Measurements from ENCODE around the gene ITGB5.

Gene ITGB5

GRCh38 chr3:124814620-124815421 is 72.3 kb downstream of the ITGB5 start:
- H3K9me3 ChIP-seq (ENCODE audit: insufficient read depth, low read length): no peaks in the 10 kb centered on the region
- no peaks in the 10 kb centered on the region for H3K79me2 ChIP-seq (ENCODE audit: low read length)
- no peak overlapping the region for H2AFZ ChIP-seq (ENCODE audit: low read depth, low read length)
- peaks cover 22% of the 10 kb centered on the region for H3K27me3 ChIP-seq (ENCODE audit: low read depth, low read length)
- H3K36me3 ChIP-seq (replicated peaks; ENCODE audit: low read depth, low read length): no peaks in the 10 kb centered on the region
- H3K9ac ChIP-seq (ENCODE audit: low read length): no peak overlapping the region
- no peaks in the 10 kb centered on the region for H4K20me1 ChIP-seq (ENCODE audit: insufficient read depth, low read length)
- TF ChIP-seq CTCF (IDR thresholded peaks at IDR 0.05; ENCODE audit: low read depth, low read length): no peak
- TF ChIP-seq EZH2phosphoT487 (IDR thresholded peaks at IDR 0.05; ENCODE audit: low read depth): no peak
- H3K27ac ChIP-seq (ENCODE audit: low read length): no peak overlapping the region
- H3K4me1 ChIP-seq (ENCODE audit: low read length): no peaks in the 10 kb centered on the region
- no peak overlapping the region for H3K4me3 ChIP-seq (ENCODE audit: low read length)
- H3K4me2 ChIP-seq (ENCODE audit: low read length): no peak overlapping the region

DNA sequence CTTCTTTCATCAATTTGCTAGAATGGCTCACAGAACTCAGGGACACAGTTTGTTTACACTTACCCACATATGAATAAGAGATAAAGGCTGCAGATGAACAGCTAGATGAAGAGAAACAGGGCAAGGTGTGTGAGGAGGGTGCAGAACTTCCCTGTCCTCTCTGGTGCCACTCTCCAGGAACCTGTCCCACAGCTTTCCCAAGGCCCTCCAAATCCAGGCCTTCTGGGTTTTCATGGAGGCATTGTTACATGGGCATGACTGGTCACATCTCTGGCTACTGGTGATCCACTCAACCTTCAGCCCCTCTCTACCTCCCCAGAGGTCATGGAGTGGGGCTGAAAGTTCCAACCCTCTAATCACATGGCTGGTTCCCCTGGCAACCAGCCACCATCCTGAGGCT is 73.6 kb downstream of the ITGB5 start:
- Histone ChIP-seq H3K4me3 (ENCODE audit: low read length) (no peak overlapping the region), H3K4me2 (ENCODE audit: low read length) (no peak overlapping the region), H3K27ac (ENCODE audit: low read length) (no peak overlapping the region), H3K36me3 (replicated peaks; ENCODE audit: low read depth, low read length) (no peaks in the 10 kb centered on the region), H2AFZ (ENCODE audit: low read depth, low read length) (no peak overlapping the region), H4K20me1 (ENCODE audit: insufficient read depth, low read length) (no peaks in the 10 kb centered on the region), H3K4me1 (ENCODE audit: low read length) (no peaks in the 10 kb centered on the region), H3K9ac (ENCODE audit: low read length) (no peak overlapping the region), H3K9me3 (ENCODE audit: insufficient read depth, low read length) (no peaks in the 10 kb centered on the region), H3K79me2 (ENCODE audit: low read length) (no peaks in the 10 kb centered on the region), H3K27me3 (ENCODE audit: low read depth, low read length) (peaks cover 13% of the 10 kb centered on the region)
- TF ChIP-seq EZH2phosphoT487 (IDR thresholded peaks at IDR 0.05; ENCODE audit: low read depth): no peak
- no peak for TF ChIP-seq CTCF (IDR thresholded peaks at IDR 0.05; ENCODE audit: low read depth, low read length)

DNA sequence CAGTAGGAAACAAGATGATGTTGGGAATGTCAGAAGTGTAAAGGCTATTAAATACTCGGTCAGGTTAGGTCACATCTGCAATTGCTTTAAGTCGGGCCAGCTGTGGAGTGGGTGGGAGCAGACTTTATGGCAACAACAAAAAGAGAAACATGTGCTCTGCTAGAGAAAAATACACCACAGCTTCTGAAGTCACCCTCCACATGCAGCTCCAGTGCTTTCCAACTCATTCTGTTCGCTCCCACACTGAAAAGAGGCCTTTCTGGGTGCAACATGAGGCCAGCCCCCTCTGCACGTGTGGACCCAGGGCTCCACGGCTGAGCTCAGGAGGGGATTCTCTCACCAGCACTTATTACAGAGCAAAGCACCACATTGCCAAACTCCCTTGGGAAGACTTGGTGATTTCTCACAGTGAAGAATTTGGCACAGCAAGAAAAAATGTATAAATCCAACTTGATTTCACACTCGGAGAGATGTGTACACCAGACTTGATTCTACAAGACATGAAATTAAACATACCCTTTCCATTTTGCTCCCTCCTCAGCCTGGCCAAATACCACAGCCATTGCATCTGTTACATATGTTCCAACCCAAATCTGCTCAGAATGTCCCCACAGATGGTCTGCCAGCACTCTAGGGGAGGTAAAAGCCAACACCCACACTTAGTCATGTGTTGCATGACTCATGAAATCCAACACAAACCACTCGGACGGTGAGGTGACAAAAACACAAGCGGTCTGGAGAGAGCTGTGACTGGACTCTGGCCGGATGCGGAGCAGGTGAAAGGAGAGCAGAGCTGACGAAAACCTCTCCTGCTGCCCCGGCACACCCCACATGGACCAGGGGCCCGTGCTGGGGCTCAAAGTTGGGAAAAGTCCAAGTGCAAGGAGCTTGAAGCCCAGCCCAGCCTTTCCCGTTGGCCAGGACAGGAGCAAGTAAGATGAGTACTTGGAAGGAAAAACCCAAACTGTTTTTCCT is 74.6 kb downstream of the ITGB5 start:
- TF ChIP-seq EZH2phosphoT487 (IDR thresholded peaks at IDR 0.05; ENCODE audit: low read depth) (no peak), CTCF (IDR thresholded peaks at IDR 0.05; ENCODE audit: low read depth, low read length) (no peak)
- Histone ChIP-seq H2AFZ (ENCODE audit: low read depth, low read length) (no peak overlapping the region), H3K79me2 (ENCODE audit: low read length) (no peaks in the 10 kb centered on the region), H4K20me1 (ENCODE audit: insufficient read depth, low read length) (no peaks in the 10 kb centered on the region), H3K27ac (ENCODE audit: low read length) (no peak overlapping the region), H3K27me3 (ENCODE audit: low read depth, low read length) (peaks cover 14% of the 10 kb centered on the region), H3K4me1 (ENCODE audit: low read length) (no peaks in the 10 kb centered on the region), H3K4me3 (ENCODE audit: low read length) (no peak overlapping the region), H3K9me3 (ENCODE audit: insufficient read depth, low read length) (no peaks in the 10 kb centered on the region), H3K36me3 (replicated peaks; ENCODE audit: low read depth, low read length) (no peaks in the 10 kb centered on the region), H3K9ac (ENCODE audit: low read length) (no peak overlapping the region), H3K4me2 (ENCODE audit: low read length) (no peak overlapping the region)

GRCh38 chr3:124811436-124811835 is 75.7 kb downstream of the ITGB5 start:
- no peak overlapping the region for H3K27ac ChIP-seq (ENCODE audit: low read length)

More at GRCh38 chr3:124811436-124811835, 75.7 kb downstream of the ITGB5 start:
- TF ChIP-seq CTCF (IDR thresholded peaks at IDR 0.05; ENCODE audit: low read depth, low read length) (no peak), EZH2phosphoT487 (IDR thresholded peaks at IDR 0.05; ENCODE audit: low read depth) (no peak)
- Histone ChIP-seq H3K4me3 (ENCODE audit: low read length) (no peak overlapping the region), H4K20me1 (ENCODE audit: insufficient read depth, low read length) (no peaks in the 10 kb centered on the region), H3K4me2 (ENCODE audit: low read length) (no peak overlapping the region), H3K4me1 (ENCODE audit: low read length) (no peaks in the 10 kb centered on the region), H2AFZ (ENCODE audit: low read depth, low read length) (no peak overlapping the region), H3K9me3 (ENCODE audit: insufficient read depth, low read length) (no peaks in the 10 kb centered on the region), H3K36me3 (replicated peaks; ENCODE audit: low read depth, low read length) (no peaks in the 10 kb centered on the region), H3K27me3 (ENCODE audit: low read depth, low read length) (peaks cover 14% of the 10 kb centered on the region), H3K79me2 (ENCODE audit: low read length) (no peaks in the 10 kb centered on the region), H3K9ac (ENCODE audit: low read length) (no peak overlapping the region)
